Heart left ventricle (tissue), 16 donors: ENCODE results near the gene TMEM163. TPM values are rescaled to one million over a fixed set of nuclear protein-coding genes. Genes with fewer than 3 reads are reported as not detected.

Experiments used
- ATAC-seq, 4 donors: fragments of 200-7000 bp; cut with Tn5 transposase; one replicate each; pipeline ENCODE4 v1.9.1; 2020 to 2022; ENCODE audit warnings: moderate library complexity in 4 of 4, mild to moderate bottlenecking in 3 of 4, moderate number of reproducible peaks in 1 of 4
- DNase-seq, 5 donors: peaks; one replicate each; pipeline ENCODE4 v3.0.0-alpha.2; 2020
- H3K27ac ChIP-seq, 12 donors: fragments of 200-600 bp; sonication (generic) in 4 of 12; one replicate each; pipeline versions ENCODE4 v1.5.0 to v1.8.0; 2016 to 2022; ENCODE audit warnings: mild to moderate bottlenecking in 2 of 12
- H3K27me3 ChIP-seq, 9 donors: fragments of 200-600 bp; sonication (generic) in 2 of 9; one replicate each; pipeline versions ENCODE4 v1.5.1 to v1.8.0; 2016 to 2022; ENCODE audit warnings: mild to moderate bottlenecking in 3 of 9
- H3K36me3 ChIP-seq, 9 donors: fragments of 200-600 bp; sonication (generic) in 2 of 9; one replicate each; pipeline versions ENCODE4 v1.5.0 to v1.8.0; 2018 to 2022; ENCODE audit warnings: mild to moderate bottlenecking in 2 of 9
- H3K4me1 ChIP-seq, 12 donors: fragments of 200-600 bp; sonication (generic) in 4 of 12; one replicate each; pipeline versions ENCODE4 v1.5.0 to v1.8.0; 2016 to 2022; ENCODE audit warnings: mild to moderate bottlenecking in 3 of 12
- H3K4me3 ChIP-seq, 12 donors: fragments of 200-600 bp; sonication (generic) in 4 of 12; one replicate each; pipeline versions ENCODE4 v1.5.0 to v1.8.0; 2017 to 2022; ENCODE audit warnings: mild to moderate bottlenecking in 9 of 12, moderate library complexity in 4 of 12
- H3K9me3 ChIP-seq, 12 donors: fragments of 200-600 bp; sonication (generic) in 4 of 12; one replicate each; pipeline versions ENCODE4 v1.5.0 to v1.8.0; 2016 to 2022; ENCODE audit warnings: mild to moderate bottlenecking in 1 of 12
- POLR2A ChIP-seq, 2 donors: fragments of 450-650 bp; IDR thresholded peaks; one replicate each; pipeline ENCODE4 v1.6.1; 2017; ENCODE audit warnings: antibody characterized with exemption in 2 of 2, mild to moderate bottlenecking in 2 of 2, moderate library complexity in 2 of 2
- WGBS, 4 donors: extraction: QIAGEN DNeasy Blood & Tissue Kit in 2 of 4; methylation state at CpG; one replicate each; pipeline versions ENCODE4 v1.1.5 to v1.1.7; 2013 to 2018; 5-methylcytosine and 5-hydroxymethylcytosine counted together
- intact Hi-C, 10 donors: fragments of 100-400 bp; cut with DNase I; formaldehyde crosslinking; loops; one replicate each; pipeline versions ENCODE4 v1.11.1 to v1.14.2; 2022
- polyA plus RNA-seq, 2 donors: library from polyadenylated mRNA; stranded (reverse); fragments of 200-250 nt; gene quantifications; one replicate each; pipeline ENCODE4 v1.2.3, GENCODE V29; 2013
- total RNA-seq, 9 donors: library from RNA; depleted of rRNA in 2 of 9; stranded (reverse); fragments of >200 nt in 2 of 9; fragmentation: NEBNext Ultra II Directional in 3 of 9; extraction: Animal tissue kit (Norgen Biotek cat#: 25700) in 3 of 9; gene quantifications; one replicate each; pipeline versions ENCODE4 v1.1.0 to v1.2.4, GENCODE V29; 2016 to 2023
- TF ChIP-seq, protein P1 (sequence below), 12 donors: fragments of 200-600 bp; sonication (generic) in 4 of 12; IDR thresholded peaks; one replicate each; pipeline versions ENCODE4 v1.5.0 to v1.8.0; 2018 to 2022; ENCODE audit warnings: antibody characterized with exemption in 12 of 12, mild to moderate bottlenecking in 5 of 12
- donor health status: ischemic (EF 13 %, LVEDD 7.1; RV severe dilation, severe dysfunction).
- donor health status: healthy with polysubstance abuse.
- donor health status: DM: no; HTN: yes; CAD: no.
- donor health status: DM: no; HTN: no; CAD: no.
- donor health status: ischemic (EF 25% LVEDD 6.9; RV normal size, moderate dysfunction).
- donor health status: ischemic (EF 25% LVEDD 5.7; RV mildly dilated, moderate dysfunction).
- donor health status: healthy.
- donor health status: DM: yes; HTN: yes; CAD: no.
- donor health status: ischemic (EF 35%, LVEDD 5.7; RV mildly dilated, moderate dysfunction).
- donor health status: nonischemic (EF 11% LVEDD 7.7; RV severe dilation, severe dysfunction).
- donor health status: DM: yes; HTN: yes; CAD: no.
- donor health status: PGD.
- donor health status: ischemic (EF 29% LVEDD 5.4; RV normal size, mild dysfunction).
- donor health status: nonischemic (EF 23%, LVEDD 6.1; RV moderate dilation, normal function).

The TMEM163 gene
- total and polyA plus RNA-seq, 11 donors: 0.14 to 1.4 (median 0.47) TPM

DNA sequence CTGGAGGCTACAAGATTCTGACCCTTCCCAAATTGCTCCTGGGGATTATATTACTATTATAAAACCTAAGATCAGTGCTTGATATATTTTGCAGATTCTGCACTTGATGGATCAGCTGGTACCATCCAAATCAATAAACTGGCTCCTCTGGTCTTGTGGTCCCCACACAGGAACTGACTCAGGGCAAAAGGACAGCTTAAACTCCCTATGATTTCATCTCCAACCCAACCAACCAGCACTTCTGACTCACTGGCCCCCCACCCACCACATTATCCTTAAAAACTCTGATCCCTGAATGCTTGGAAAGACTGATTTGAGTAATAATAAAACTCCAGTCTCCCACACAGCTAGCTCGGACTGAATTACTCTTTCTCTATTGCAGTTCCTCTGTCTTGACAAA is 82.1 kb downstream of the TMEM163 start:
- Histone ChIP-seq H3K36me3 (no peaks in the 10 kb centered on the region), H3K4me3 (no peak overlapping the region), H3K4me1 (no peaks in the 10 kb centered on the region), H3K27me3 (no peaks in the 10 kb centered on the region), H3K9me3 (no peaks in the 10 kb centered on the region), H3K27ac (no peak overlapping the region)
- ATAC-seq (no peak), DNase-seq (no peak)
- intact Hi-C loops: no loop called here
- no peak for TF ChIP-seq POLR2A (IDR thresholded peaks at IDR 0.05)
- TF ChIP-seq, protein P1, sequence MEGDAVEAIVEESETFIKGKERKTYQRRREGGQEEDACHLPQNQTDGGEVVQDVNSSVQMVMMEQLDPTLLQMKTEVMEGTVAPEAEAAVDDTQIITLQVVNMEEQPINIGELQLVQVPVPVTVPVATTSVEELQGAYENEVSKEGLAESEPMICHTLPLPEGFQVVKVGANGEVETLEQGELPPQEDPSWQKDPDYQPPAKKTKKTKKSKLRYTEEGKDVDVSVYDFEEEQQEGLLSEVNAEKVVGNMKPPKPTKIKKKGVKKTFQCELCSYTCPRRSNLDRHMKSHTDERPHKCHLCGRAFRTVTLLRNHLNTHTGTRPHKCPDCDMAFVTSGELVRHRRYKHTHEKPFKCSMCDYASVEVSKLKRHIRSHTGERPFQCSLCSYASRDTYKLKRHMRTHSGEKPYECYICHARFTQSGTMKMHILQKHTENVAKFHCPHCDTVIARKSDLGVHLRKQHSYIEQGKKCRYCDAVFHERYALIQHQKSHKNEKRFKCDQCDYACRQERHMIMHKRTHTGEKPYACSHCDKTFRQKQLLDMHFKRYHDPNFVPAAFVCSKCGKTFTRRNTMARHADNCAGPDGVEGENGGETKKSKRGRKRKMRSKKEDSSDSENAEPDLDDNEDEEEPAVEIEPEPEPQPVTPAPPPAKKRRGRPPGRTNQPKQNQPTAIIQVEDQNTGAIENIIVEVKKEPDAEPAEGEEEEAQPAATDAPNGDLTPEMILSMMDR (IDR thresholded peaks at IDR 0.05): no peak
- WGBS, 4 donors: 90 to 94% (median 92%) methylated on average over 1 of the region's 1 CpG

GRCh38 chr2:134634054-134634753 is 84.6 kb downstream of the TMEM163 start:
- no peak overlapping the region for H3K27ac ChIP-seq
- TF ChIP-seq POLR2A (IDR thresholded peaks at IDR 0.05): no peak
- TF ChIP-seq, protein P1 (IDR thresholded peaks at IDR 0.05): no peak
- no peak for ATAC-seq
- H3K4me1 ChIP-seq: no peaks in the 10 kb centered on the region
- H3K36me3 ChIP-seq: no peaks in the 10 kb centered on the region
- WGBS, 4 donors: 55 to 75% (median 67%) methylated on average over 2 of the region's 2 CpGs
- H3K9me3 ChIP-seq: no peaks in the 10 kb centered on the region
- DNase-seq: no peak
- H3K27me3 ChIP-seq: no peaks in the 10 kb centered on the region
- intact Hi-C loops: no loop called here
- no peak overlapping the region for H3K4me3 ChIP-seq

GRCh38 chr2:134630504-134631159 is 88.2 kb downstream of the TMEM163 start:
- Histone ChIP-seq H3K9me3 (no peaks in the 10 kb centered on the region), H3K36me3 (no peaks in the 10 kb centered on the region), H3K4me3 (no peak overlapping the region), H3K27me3 (no peaks in the 10 kb centered on the region), H3K27ac (no peak overlapping the region), H3K4me1 (no peaks in the 10 kb centered on the region)
- intact Hi-C loops: no loop called here
- DNase-seq: no peak
- no peak for ATAC-seq
- WGBS, 4 donors: 87 to 94% (median 91%) methylated on average over 3 of the region's 3 CpGs
- no peak for TF ChIP-seq POLR2A (IDR thresholded peaks at IDR 0.05)
- TF ChIP-seq, protein P1 (IDR thresholded peaks at IDR 0.05): no peak

- Histone ChIP-seq H3K27ac (no peak overlapping the region), H3K27me3 (no peaks in the 10 kb centered on the region), H3K36me3 (no peaks in the 10 kb centered on the region), H3K4me3 (no peak overlapping the region), H3K4me1 (no peaks in the 10 kb centered on the region), H3K9me3 (no peaks in the 10 kb centered on the region)
- TF ChIP-seq, protein P1 (IDR thresholded peaks at IDR 0.05): no peak
- no peak for TF ChIP-seq POLR2A (IDR thresholded peaks at IDR 0.05)
- WGBS, 4 donors: 87 to 93% (median 89%) methylated on average over 3 of the region's 3 CpGs
- ATAC-seq (no peak), DNase-seq (no peak)
- intact Hi-C loops: no loop called here
These were observed 90.3 kb downstream of the TMEM163 start for GRCh38 chr2:134628453-134628852.
